DMS153 treated with DMSO at 0.1 percent for 48 hours (cell line): Measurements from ENCODE around the gene XPNPEP1.

ENCODE experiments used
- DNase-seq: peaks from one replicate; lab custom pipeline; 2025; ENCODE audit not compliant: unreplicated experiment; lab: John Stamatoyannopoulos, UW

XPNPEP1 gene

GRCh38 chr10:109895095-109895818, 28.1 kb downstream of the XPNPEP1 start:
- no peak for DNase-seq

DNA sequence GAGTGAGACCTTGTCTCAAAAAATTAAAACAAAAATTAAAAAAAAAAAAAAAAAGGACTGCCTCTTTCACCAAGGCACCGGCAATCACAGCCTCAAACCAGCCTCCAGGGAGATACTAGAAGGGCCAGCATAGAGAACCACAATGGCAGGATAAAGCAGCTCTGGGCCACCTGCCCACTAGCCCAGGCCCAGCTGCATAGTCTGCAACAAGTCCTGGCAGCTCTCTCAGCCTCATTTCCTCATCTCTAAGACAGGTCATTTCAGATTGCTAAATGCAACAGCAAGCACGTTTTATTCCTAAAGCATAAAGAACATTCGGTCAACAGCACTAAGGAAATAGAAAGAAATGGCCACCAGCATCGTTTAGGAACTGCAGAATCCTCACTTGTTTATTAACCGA, 28.8 kb downstream of the XPNPEP1 start:
- DNase-seq: no peak

GRCh38 chr10:109893386-109893785, 29.9 kb downstream of the XPNPEP1 start:
- DNase-seq: no peak

- DNase-seq: no peak
These were observed 30.4 kb downstream of the XPNPEP1 start for GRCh38 chr10:109892931-109893330.

- no peak for DNase-seq
These were observed 31.2 kb downstream of the XPNPEP1 start for GRCh38 chr10:109892117-109892516.

DNA sequence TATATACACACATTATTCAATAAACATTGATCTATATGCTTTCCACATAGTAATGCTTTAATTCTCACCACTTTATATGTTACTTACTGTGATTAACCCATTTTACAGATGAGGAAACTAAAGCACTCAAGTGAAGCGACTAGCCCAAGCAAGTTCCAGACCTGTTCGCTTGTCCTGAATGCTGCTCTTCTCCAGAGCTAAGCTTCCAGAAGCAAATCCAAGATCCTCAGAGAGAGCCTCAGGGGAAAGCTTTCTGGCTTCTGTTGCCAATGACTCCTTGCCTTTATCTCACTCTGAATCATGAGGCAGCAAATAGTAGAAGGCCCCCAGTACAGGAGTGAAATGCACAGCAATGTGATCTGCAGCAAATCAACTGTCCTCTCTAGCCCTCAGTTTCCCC, 32.2 kb downstream of the XPNPEP1 start:
- DNase-seq: no peak

- no peak for DNase-seq
These were observed 33.4 kb downstream of the XPNPEP1 start for GRCh38 chr10:109889867-109890266.

DNA sequence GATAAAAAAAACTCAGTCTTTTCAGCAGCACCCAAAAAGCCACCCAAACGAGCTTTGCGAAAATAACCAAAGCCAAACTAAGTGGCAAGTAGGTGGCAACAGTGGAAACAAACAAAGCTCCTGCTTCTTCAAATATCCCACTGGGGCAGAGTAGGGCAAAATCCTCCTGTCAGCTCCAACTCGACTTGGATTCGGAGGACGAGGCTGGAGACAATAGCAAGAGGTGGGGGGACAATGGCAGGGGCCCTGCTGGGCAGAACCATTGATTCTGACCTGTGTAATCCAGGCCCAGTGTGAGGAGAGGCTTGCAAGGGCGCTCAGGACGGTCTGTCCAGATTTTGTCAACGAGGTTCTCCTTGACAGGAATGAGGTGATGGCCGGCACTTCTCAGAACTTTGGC, 35.5 kb downstream of the XPNPEP1 start:
- DNase-seq: no peak

- DNase-seq: no peak
These were observed 36.1 kb downstream of the XPNPEP1 start for GRCh38 chr10:109887243-109887642.

DNA sequence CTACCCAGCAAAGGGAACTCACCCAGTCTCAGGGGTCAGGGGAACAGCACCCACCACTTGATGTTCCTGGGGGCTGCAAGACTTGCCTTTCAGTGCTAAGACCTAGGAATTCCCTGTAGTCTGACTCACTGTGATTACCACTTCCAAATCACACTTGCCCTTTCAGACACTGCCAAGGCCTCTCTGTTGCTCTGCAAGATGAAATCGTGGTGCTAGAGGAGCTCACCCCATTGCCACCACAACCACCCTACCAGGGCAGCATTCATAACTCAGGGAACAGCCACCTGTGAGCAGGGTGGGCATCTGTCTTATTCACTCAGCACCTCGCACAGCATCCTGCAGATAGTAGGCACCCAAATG, 36.5 kb downstream of the XPNPEP1 start:
- DNase-seq: no peak

GRCh38 chr10:109886037-109886780, 37.1 kb downstream of the XPNPEP1 start:
- no peak for DNase-seq

GRCh38 chr10:109883859-109884771, 39.2 kb downstream of the XPNPEP1 start:
- DNase-seq: peak; percentile 61

DNA sequence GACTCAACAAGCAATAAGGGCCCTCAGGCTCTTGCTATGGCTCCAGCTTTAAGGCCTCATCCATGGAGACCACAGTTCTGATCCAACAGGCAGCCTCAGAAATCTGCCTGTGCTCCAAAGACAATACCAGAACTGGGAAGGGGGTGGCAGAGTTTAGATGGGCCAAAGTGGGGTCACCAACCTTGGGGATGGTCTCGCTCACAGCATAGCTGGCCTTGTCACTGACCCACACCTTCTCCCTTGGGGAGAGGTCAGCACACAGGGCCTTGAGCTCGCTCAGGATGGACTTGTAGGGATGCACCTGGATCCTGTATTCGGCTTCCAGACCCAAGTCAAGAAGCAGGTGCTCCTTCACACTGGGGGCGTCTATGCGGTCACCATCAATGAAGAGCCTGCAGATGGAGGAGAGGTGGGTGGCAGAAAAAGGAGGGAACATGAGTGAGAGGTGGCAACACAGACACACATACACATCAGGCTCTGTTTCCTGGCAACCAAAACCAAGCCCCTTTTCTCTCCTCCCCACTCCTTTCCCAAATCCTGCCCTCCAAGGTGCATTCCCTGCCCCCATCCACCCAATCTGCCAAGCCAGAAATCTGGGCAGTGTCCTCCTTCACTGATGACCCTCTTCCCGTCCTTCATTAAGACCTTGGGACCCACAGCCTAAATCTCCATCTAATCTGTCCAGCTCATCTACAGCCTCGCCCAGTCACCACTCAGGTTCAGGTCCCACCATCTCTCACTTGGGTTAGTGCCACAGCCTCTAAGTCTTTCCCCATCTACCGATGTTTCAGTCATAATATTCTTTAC, 40.9 kb downstream of the XPNPEP1 start:
- DNase-seq: no peak

DNA sequence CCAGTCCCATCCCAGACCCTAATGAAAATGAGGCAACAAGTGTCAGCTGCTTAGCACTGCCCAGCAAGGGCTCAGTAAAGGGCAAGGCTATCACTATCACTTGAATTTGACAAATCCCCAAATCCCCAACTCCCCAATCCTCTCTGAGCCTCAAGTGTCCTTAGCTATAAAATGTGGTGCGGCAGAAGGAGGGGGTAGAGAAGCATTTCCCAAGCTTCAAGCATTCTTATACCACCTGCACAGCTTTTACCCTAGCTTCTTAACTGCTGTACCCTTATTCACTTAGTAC, 41.6 kb downstream of the XPNPEP1 start:
- no peak for DNase-seq

DNA sequence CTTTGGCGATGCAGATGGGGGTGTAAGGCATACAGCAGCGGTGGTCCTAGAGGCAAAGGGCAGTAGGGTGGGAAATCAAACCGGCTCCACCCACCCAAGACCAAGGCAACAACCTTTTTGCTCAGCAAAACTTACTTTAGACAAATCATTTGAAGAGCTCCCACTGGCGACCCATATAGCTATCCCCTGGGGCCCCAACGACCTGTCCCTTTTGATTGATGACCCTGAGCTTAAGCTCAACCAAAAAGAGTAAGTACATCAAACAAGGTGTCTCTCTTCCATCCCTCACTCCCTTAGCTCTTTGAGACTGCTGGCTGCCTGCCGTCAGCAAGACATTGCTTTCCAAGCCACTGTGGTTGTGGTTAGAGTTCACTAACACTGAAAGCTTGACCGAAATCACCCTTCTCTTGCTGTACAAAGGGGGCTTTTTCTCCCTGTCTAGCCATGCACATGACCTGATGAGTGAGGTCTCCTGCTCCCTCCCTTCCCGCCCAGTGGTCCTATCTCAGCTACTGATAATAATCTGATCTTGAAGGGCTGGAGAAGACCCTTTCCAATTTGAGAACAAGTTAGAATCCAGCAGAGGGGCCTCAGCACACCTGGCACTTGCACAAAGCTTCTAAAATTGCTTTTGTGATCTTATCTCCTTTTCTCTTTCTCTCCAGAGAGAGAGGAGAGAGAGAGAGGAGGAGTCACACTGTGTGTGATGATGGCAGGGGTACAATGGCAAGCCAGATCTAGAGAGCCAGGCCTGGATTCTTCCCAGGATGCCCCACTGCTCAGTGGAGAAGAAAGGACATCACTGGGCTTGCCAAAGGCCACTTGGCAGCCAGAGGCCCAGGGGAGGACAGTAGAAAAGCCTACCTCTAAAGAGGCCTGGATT, 42.2 kb downstream of the XPNPEP1 start:
- no peak for DNase-seq

- DNase-seq: no peak
These were observed 45.8 kb downstream of the XPNPEP1 start for GRCh38 chr10:109877546-109877945.

GRCh38 chr10:109875828-109876821, 47.2 kb downstream of the XPNPEP1 start:
- DNase-seq: no peak

DNA sequence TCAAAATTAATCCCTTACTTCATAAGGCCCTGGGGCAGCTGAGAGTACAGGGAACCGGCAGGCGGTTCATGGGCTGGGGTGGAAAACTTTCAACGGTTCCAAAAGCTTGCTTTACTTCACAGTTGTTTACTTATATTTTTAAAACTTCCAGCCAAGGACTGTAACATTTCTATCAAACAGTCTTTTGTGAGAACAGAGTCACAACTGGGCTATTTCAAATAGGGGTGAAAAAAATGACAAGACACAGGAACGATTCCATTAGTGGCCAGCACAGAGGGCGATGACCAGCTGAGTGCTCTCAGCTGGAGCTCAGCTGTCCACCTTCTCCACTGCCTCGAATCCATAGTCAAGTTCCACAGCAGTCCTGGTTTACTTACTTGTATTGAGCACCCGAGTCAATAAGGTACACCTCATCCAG, 48.2 kb downstream of the XPNPEP1 start:
- no peak for DNase-seq

DNA sequence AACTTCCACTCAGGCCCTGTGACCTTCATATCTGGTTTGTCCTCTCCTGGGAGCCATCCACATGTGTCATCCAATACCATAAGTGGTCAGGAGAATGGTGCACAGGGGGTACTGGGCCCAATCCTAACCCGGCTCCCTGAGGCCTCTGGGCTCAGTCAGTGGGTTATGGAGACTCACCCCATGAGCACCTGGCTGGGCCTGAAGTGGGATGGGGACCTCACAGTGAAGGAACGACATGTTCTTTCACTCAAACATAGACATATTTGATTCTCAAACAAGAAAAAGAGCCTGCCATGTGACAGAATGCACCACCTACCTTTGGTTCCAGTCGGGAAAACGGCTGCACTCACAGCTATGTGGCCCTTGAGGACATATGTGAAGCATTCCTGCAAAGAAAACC, 51.8 kb downstream of the XPNPEP1 start:
- no peak for DNase-seq
